Sigmoid colon (tissue), 7 donors: ENCODE measurements around the gene BANF2. TPM values are rescaled to one million over a fixed set of nuclear protein-coding genes. Genes with fewer than 3 reads are reported as not detected.
A peak's percentile ranks its signal among the peaks of the same experiment; 100 is the strongest.

ENCODE experiments used
- DNase-seq: peaks from one replicate; pipeline ENCODE4 v3.0.0-alpha.2; 2019
- H3K27ac ChIP-seq, 4 donors: fragments of 200-600 bp; sonication (generic); one replicate each; pipeline ENCODE4 v1.5.1; 2016 to 2019; ENCODE audit warnings: mild to moderate bottlenecking in 1 of 4
- H3K27me3 ChIP-seq, 3 donors: fragments of 200-600 bp; sonication (generic); one replicate each; pipeline ENCODE4 v1.5.1; 2019; ENCODE audit warnings: mild to moderate bottlenecking in 1 of 3
- H3K36me3 ChIP-seq, 4 donors: fragments of 200-600 bp; sonication (generic); one replicate each; pipeline ENCODE4 v1.5.1; 2016 to 2019
- H3K4me1 ChIP-seq, 4 donors: fragments of 200-600 bp; sonication (generic); one replicate each; pipeline ENCODE4 v1.5.1; 2017 to 2019
- H3K4me3 ChIP-seq, 4 donors: fragments of 200-600 bp; sonication (generic); one replicate each; pipeline ENCODE4 v1.5.1; 2017 to 2019; ENCODE audit warnings: mild to moderate bottlenecking in 2 of 4, moderate library complexity in 1 of 4
- H3K9me3 ChIP-seq, 4 donors: fragments of 200-600 bp in 3 of 4; sonication (generic) in 3 of 4; one replicate each; pipeline versions ENCODE4 v1.5.1 to v1.6.1; 2013 to 2019
- CTCF ChIP-seq, 4 experiments: fragments of 450-650 bp in 3 of 4; fragments of 200-600 bp in 1 of 4; IDR thresholded peaks; one replicate each; pipeline ENCODE4 v1.5.1; 2016 to 2019; ENCODE audit warnings: antibody characterized with exemption in 4 of 4, mild to moderate bottlenecking in 3 of 4, moderate library complexity in 2 of 4
- EP300 ChIP-seq, 4 donors: sonication (generic); formaldehyde crosslinking; IDR thresholded peaks; one replicate each; pipeline ENCODE4 v1.6.1; 2017; ENCODE audit warnings: antibody characterized with exemption in 4 of 4
- POLR2A ChIP-seq, 2 donors: fragments of 450-650 bp; IDR thresholded peaks; one replicate each; pipeline ENCODE4 v1.6.1; 2016; ENCODE audit warnings: antibody characterized with exemption in 2 of 2, mild to moderate bottlenecking in 2 of 2, moderate library complexity in 2 of 2
- POLR2AphosphoS5 ChIP-seq, 4 donors: sonication (generic); formaldehyde crosslinking; IDR thresholded peaks; one replicate each; pipeline ENCODE4 v1.6.1; 2017; ENCODE audit warnings: antibody characterized with exemption in 4 of 4
- WGBS, 2 donors: extraction: QIAGEN DNeasy Blood & Tissue Kit; methylation state at CpG; one replicate each; pipeline ENCODE4 v1.1.7; 2013; 5-methylcytosine and 5-hydroxymethylcytosine counted together
- intact Hi-C: fragments of 100-400 bp; cut with DNase I; formaldehyde crosslinking; loops from one replicate; pipeline ENCODE4 v1.15.1; 2023
- polyA plus RNA-seq, 3 donors: library from polyadenylated mRNA; stranded (reverse); fragments of 200-250 nt; gene quantifications; one replicate each; pipeline ENCODE4 v1.2.3, GENCODE V29; 2013
- total RNA-seq, 4 donors: library from RNA; depleted of rRNA; stranded (reverse); fragments of >200 nt; gene quantifications; one replicate each; pipeline ENCODE4 v1.1.0, GENCODE V29; 2016
- donor health status: healthy with polysubstance abuse.
- donor health status: Bipolar disorder and iron deficiency.
- donor health status: healthy.

Gene BANF2
- total and polyA plus RNA-seq, 7 donors, result not detected

GRCh38 chr20:17688965-17689364 is 10.8 kb upstream of the BANF2 start:
- H3K27me3 ChIP-seq, result no peaks in the 10 kb centered on the region
- peaks cover 0 to 17% (median 5%) of the 10 kb centered on the region in 4 donors for H3K4me1 ChIP-seq
- intact Hi-C loops, result loop anchor here (10.0 kb wide), 1 partner anchor 316 kb away; no protein-coding TSS in a partner anchor
- TF ChIP-seq POLR2AphosphoS5 (IDR thresholded peaks at IDR 0.05) (no peak), EP300 (IDR thresholded peaks at IDR 0.05) (no peak), POLR2A (IDR thresholded peaks at IDR 0.05) (no peak), CTCF (IDR thresholded peaks at IDR 0.05) (no peak)
- 45 to 53% methylated on average over 2 of the region's 2 CpGs for WGBS, 2 donors
- H3K4me3 ChIP-seq, result no peak overlapping the region
- H3K36me3 ChIP-seq, result no peaks in the 10 kb centered on the region
- peaks cover 0 to 7% (median 0%) of the 10 kb centered on the region in 4 donors for H3K9me3 ChIP-seq
- no peak overlapping the region for H3K27ac ChIP-seq
- DNase-seq, result no peak

- Histone ChIP-seq H3K27ac (no peak overlapping the region), H3K9me3 (peaks cover 0 to 7% (median 0%) of the 10 kb centered on the region in 4 donors), H3K27me3 (no peaks in the 10 kb centered on the region), H3K4me1 (peaks cover 0 to 17% (median 5%) of the 10 kb centered on the region in 4 donors), H3K36me3 (no peaks in the 10 kb centered on the region), H3K4me3 (no peak overlapping the region)
- TF ChIP-seq POLR2AphosphoS5 (IDR thresholded peaks at IDR 0.05), result no peak
- TF ChIP-seq EP300 (IDR thresholded peaks at IDR 0.05), result no peak
- TF ChIP-seq POLR2A (IDR thresholded peaks at IDR 0.05), result no peak
- TF ChIP-seq CTCF (IDR thresholded peaks at IDR 0.05), result no peak
- intact Hi-C loops, result no loop called here
- no peak for DNase-seq
- WGBS, 2 donors, result 69 to 77% methylated on average over 2 of the region's 2 CpGs
These were observed 9.6 kb upstream of the BANF2 start for GRCh38 chr20:17690144-17690543.

GRCh38 chr20:17691758-17692157 is 8.0 kb upstream of the BANF2 start:
- H3K27me3 ChIP-seq, result no peaks in the 10 kb centered on the region
- 70 to 87% methylated on average over 2 of the region's 2 CpGs for WGBS, 2 donors
- peaks cover 0 to 17% (median 5%) of the 10 kb centered on the region in 4 donors for H3K4me1 ChIP-seq
- intact Hi-C loops, result no loop called here
- no peak for TF ChIP-seq POLR2AphosphoS5 (IDR thresholded peaks at IDR 0.05)
- peaks cover 0 to 3% (median 2%) of the 10 kb centered on the region in 4 donors for H3K9me3 ChIP-seq
- no peak overlapping the region for H3K27ac ChIP-seq
- no peak overlapping the region for H3K4me3 ChIP-seq
- H3K36me3 ChIP-seq, result no peaks in the 10 kb centered on the region
- DNase-seq, result no peak

GRCh38 chr20:17693444-17694001 is 6.2 kb upstream of the BANF2 start:
- Histone ChIP-seq H3K4me3 (no peak overlapping the region), H3K9me3 (peaks cover 0 to 3% (median 2%) of the 10 kb centered on the region in 4 donors), H3K27ac (peak overlapping the region in 1 of 4 donors; percentile 50), H3K4me1 (peaks cover 0 to 17% (median 5%) of the 10 kb centered on the region in 4 donors), H3K27me3 (no peaks in the 10 kb centered on the region), H3K36me3 (no peaks in the 10 kb centered on the region)
- 92 to 94% methylated on average over 18 of the region's 18 CpGs for WGBS, 2 donors
- no peak for TF ChIP-seq EP300 (IDR thresholded peaks at IDR 0.05)
- DNase-seq, result peak; percentile 35
- intact Hi-C loops, result no loop called here

- Histone ChIP-seq H3K27ac (no peak overlapping the region), H3K9me3 (peaks cover 0 to 3% (median 2%) of the 10 kb centered on the region in 4 donors), H3K4me1 (peaks cover 0 to 10% (median 5%) of the 10 kb centered on the region in 4 donors), H3K36me3 (no peaks in the 10 kb centered on the region), H3K4me3 (no peak overlapping the region), H3K27me3 (no peaks in the 10 kb centered on the region)
- WGBS, 2 donors, result 47 to 69% methylated on average over 3 of the region's 3 CpGs
- intact Hi-C loops, result no loop called here
- TF ChIP-seq POLR2A (IDR thresholded peaks at IDR 0.05) (no peak), CTCF (IDR thresholded peaks at IDR 0.05) (no peak), POLR2AphosphoS5 (IDR thresholded peaks at IDR 0.05) (no peak), EP300 (IDR thresholded peaks at IDR 0.05) (no peak)
- DNase-seq, result peak; percentile 9
These were observed 5.0 kb upstream of the BANF2 start for GRCh38 chr20:17694767-17695166.

GRCh38 chr20:17696287-17696686 is 3.5 kb upstream of the BANF2 start:
- no peak for TF ChIP-seq POLR2A (IDR thresholded peaks at IDR 0.05)
- no peak for TF ChIP-seq EP300 (IDR thresholded peaks at IDR 0.05)
- TF ChIP-seq POLR2AphosphoS5 (IDR thresholded peaks at IDR 0.05), result no peak
- no peak for TF ChIP-seq CTCF (IDR thresholded peaks at IDR 0.05)
- Histone ChIP-seq H3K4me1 (peaks cover 0 to 10% (median 5%) of the 10 kb centered on the region in 4 donors), H3K9me3 (peaks cover 0 to 3% (median 0%) of the 10 kb centered on the region in 4 donors), H3K4me3 (no peak overlapping the region), H3K27me3 (no peaks in the 10 kb centered on the region), H3K36me3 (no peaks in the 10 kb centered on the region), H3K27ac (no peak overlapping the region)
- intact Hi-C loops, result no loop called here
- 94 to 97% methylated on average over 1 of the region's 1 CpG for WGBS, 2 donors
- no peak for DNase-seq
